Peyer's patch (tissue), 4 donors: ENCODE measurements around the gene PGRMC2.

Experiments
- CTCF ChIP-seq, 6 experiments: fragments of 450-650 bp in 4 of 6; fragments of 200-600 bp in 2 of 6; sonication (generic) in 1 of 6; IDR thresholded peaks; one replicate each; pipeline ENCODE4 v1.5.1; 2017 to 2019; ENCODE audit warnings: antibody characterized with exemption in 6 of 6, mild to moderate bottlenecking in 3 of 6, moderate library complexity in 1 of 6
- POLR2A ChIP-seq, 2 donors: fragments of 450-650 bp; IDR thresholded peaks; one replicate each; pipeline ENCODE4 v1.5.1; 2017; ENCODE audit warnings: antibody characterized with exemption in 2 of 2, mild to moderate bottlenecking in 2 of 2, moderate library complexity in 2 of 2

GRCh38 chr4:128322311-128322710 is 34.7 kb upstream of the PGRMC2 start:
- no peak for TF ChIP-seq CTCF (IDR thresholded peaks at IDR 0.05)
- no peak for TF ChIP-seq POLR2A (IDR thresholded peaks at IDR 0.05)
